ENCODE data around the gene HSF2.

Gene HSF2

GRCh38 chr6:122399348-122400120 is at the start of gene HSF2:
Gene HSF2 (plus strand): TSS chr6:122399652. CDS start chr6:122399738, 86 bp downstream.
- DNase-seq = peak; percentile 64 to 99 (median 96)

- no peak for DNase-seq
Observed at GRCh38 chr6:122352981-122353664, 46.3 kb upstream of the HSF2 start.

- no peak for DNase-seq
Observed at GRCh38 chr6:122360809-122361208, 38.6 kb upstream of the HSF2 start.

GRCh38 chr6:122361314-122361979 is 38.0 kb upstream of the HSF2 start:
- no peak for DNase-seq

- DNase-seq = no peak
Observed at GRCh38 chr6:122363769-122364483, 35.5 kb upstream of the HSF2 start.

- no peak for DNase-seq
Observed at GRCh38 chr6:122365775-122366403, 33.6 kb upstream of the HSF2 start.

GRCh38 chr6:122367171-122367570 is 32.3 kb upstream of the HSF2 start:
- DNase-seq = no peak

GRCh38 chr6:122369536-122369935 is 29.9 kb upstream of the HSF2 start:
- DNase-seq = no peak

GRCh38 chr6:122372647-122373046 is 26.8 kb upstream of the HSF2 start:
- DNase-seq = no peak

GRCh38 chr6:122374307-122374706 is 25.1 kb upstream of the HSF2 start:
- DNase-seq = no peak

- DNase-seq = no peak
Observed at GRCh38 chr6:122376246-122376645, 23.2 kb upstream of the HSF2 start.

GRCh38 chr6:122381494-122382265 is 17.8 kb upstream of the HSF2 start:
- DNase-seq = peak in 28 of 51 donors; percentile 2 to 61 (median 25)

GRCh38 chr6:122385857-122386612 is 13.4 kb upstream of the HSF2 start:
- DNase-seq = no peak

GRCh38 chr6:122388945-122389344 is 10.5 kb upstream of the HSF2 start:
- no peak for DNase-seq

- no peak for DNase-seq
Observed at GRCh38 chr6:122389704-122390372, 9.6 kb upstream of the HSF2 start.

- DNase-seq = no peak
Observed at GRCh38 chr6:122392564-122393350, 6.7 kb upstream of the HSF2 start.

- no peak for DNase-seq
Observed at GRCh38 chr6:122393351-122393896, 6.0 kb upstream of the HSF2 start.

GRCh38 chr6:122394016-122394415 is 5.4 kb upstream of the HSF2 start:
- DNase-seq = no peak

Data from hypothalamus (tissue), 51 donors.